GM15510 (cell line): ENCODE measurements around the gene TAF11L10.
"Not testable (repeated sequence)": the region's sequence is repeated elsewhere in the genome, so short reads cannot be mapped to it uniquely, and the experiment has no call there.

Source experiments
- POLR2A ChIP-seq: IDR thresholded peaks from 3 replicates; pipeline ENCODE4 v1.6.1; 2011; ENCODE audit warnings: borderline replicate concordance; ENCODE audit not compliant: insufficient read length; ENCODE audit errors: extremely low read depth

Gene TAF11L10

DNA sequence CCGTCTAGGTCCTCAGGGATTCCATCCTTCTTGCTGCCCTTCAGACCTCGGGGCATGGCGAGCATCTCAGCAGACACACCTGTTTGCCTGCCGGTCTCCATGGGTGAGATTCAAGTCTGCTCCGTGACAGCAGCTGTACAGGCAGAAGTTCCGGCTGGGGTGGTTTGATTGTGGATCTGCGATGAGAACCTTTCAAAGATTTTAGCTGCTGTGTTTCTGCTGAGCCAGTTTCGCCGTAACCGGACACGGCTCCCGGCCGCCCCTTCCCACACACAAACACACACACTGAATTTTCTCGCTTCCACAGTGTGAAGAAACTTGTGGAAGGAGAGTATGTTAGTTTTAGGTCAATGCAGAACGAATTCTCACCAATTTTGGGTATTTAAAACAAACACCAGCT is at the start of gene TAF11L10:
Gene TAF11L10, minus strand, starts transcription at position 101 of the 400 bp plus-strand sequence.
- TF ChIP-seq POLR2A = not testable (repeated sequence)

DNA sequence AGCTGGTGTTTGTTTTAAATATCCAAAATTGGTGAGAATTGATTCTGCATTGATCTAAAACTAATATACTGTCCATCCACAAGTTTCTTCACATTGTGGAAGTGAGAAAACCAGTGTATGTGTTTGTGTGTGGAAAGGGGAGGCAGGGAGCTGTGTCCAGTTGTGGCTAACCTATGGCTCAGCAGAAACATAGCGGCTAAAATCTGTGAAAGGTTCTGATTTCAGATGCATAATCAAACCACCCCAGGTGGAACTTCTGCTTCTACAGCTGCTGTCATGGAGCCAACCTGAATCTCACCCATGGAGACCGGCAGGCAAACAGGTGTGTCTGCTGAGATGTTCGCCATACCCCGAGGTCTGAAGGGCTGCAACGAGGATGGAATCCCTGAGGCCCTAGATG is 36.5 kb upstream of the TAF11L10 start, which contains the start of gene TAF11L14:
Gene TAF11L14, plus strand, starts transcription at position 301 of the 400 bp plus-strand sequence.
- TF ChIP-seq POLR2A = no peak

- not testable (repeated sequence) for TF ChIP-seq POLR2A
Observed at GRCh38 chr5:17631788-17632187, 34.2 kb upstream of the TAF11L10 start, which contains the start of gene TAF11L13. TAF11L13 (plus strand) TSS chr5:17632088.

GRCh38 chr5:17625686-17626085 is 28.1 kb upstream of the TAF11L10 start:
- no peak for TF ChIP-seq POLR2A

DNA sequence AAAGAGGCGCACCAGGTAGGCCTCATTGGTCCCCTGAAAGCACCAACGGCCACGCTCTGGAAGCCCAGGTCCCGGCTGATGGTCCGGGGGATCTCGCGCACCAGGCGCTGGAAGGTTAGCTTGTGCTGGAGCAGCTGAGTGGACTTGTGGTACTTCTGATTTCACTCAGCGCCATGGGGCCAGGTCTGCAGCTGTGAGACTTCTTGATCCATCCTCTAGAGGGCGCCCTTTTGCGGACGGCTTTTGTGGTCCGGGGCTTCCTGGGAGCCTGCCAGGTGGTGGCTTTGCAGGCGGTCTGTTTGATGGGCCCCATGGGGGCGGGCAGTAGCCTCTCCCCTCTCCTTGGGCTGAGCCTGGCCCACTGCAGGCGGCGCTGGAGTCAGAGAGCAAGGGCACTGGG is 23.0 kb upstream of the TAF11L10 start:
- TF ChIP-seq POLR2A = no peak

GRCh38 chr5:17619354-17619753 is 21.7 kb upstream of the TAF11L10 start:
- no peak for TF ChIP-seq POLR2A

DNA sequence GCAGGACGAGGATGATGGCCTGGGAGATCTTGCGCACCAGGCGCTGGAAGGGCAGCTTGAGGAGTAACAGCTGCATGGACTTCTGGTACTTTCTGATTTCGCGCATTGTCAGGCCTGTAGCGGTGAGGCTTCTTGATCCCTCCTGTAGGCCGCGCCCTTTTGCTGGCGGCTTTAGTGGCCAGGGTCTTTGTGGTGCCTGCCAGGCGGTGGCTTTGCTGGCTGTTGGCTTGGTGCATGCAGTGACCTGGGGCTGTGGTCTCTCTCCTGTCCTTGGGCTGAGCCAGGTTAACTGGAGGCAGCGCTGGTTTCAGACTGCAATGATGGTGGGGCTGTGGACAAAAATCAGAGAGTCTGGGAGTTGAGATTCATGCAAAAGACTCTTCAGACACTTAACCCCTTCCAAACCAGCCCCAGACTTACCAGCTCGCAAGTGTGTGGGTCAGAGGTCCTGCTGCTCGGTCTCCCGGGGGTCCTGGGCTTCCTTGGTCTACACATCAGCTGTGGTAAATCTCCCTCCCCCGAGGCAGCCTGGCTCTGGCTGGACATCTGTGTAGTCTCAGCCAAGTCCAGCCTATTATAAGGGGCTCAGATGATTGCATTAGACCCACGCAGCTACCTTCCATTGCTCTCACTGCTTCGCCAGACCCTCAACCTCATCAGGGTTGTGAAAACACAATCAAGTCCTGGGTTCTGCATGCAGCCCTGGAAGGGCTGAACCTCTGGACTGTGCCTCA is 17.4 kb upstream of the TAF11L10 start:
- TF ChIP-seq POLR2A = no peak

DNA sequence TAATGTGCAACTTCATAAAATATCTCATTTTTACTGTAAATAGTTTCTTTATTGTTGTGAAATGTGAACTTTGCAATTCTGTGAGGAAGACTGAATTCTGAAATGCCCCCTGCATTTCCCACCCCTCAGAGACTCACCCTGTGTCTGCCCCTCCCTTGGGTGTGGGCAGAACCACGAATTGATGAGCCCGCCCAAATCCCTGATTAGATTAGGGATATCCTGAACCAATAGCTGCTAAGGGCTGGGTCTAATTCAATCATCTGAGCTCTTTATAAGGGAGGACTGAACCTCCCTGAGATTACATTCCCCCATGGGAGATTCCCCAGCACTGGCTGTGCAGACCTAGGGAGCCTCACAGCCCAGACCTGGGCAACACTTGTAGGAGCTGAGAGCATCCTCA is 12.5 kb upstream of the TAF11L10 start, which contains the start of gene TAF11L12:
Gene TAF11L12, plus strand, starts transcription at position 301 of the 400 bp plus-strand sequence.
- TF ChIP-seq POLR2A = not testable (repeated sequence)

- TF ChIP-seq POLR2A = no peak
Observed at GRCh38 chr5:17604951-17605350, 7.3 kb upstream of the TAF11L10 start.

GRCh38 chr5:17603880-17604279 is 6.3 kb upstream of the TAF11L10 start, which contains the start of gene TAF11L11:
TAF11L11 (plus strand) TSS chr5:17604183.
- TF ChIP-seq POLR2A = not testable (repeated sequence)

- not testable (repeated sequence) for TF ChIP-seq POLR2A
Observed at GRCh38 chr5:17594255-17594654, 3.4 kb downstream of the TAF11L10 start, which contains the start of gene TAF11L9. TAF11L9 (minus strand) TSS chr5:17594394.

DNA sequence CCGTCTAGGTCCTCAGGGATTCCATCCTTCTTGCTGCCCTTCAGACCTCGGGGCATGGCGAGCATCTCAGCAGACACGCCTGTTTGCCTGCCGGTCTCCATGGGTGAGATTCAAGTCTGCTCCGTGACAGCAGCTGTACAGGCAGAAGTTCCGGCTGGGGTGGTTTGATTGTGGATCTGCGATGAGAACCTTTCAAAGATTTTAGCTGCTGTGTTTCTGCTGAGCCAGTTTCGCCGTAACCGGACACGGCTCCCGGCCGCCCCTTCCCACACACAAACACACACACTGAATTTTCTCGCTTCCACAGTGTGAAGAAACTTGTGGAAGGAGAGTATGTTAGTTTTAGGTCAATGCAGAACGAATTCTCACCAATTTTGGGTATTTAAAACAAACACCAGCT is 6.8 kb downstream of the TAF11L10 start, which contains the start of gene TAF11L8:
Gene TAF11L8, minus strand, starts transcription at position 101 of the 400 bp plus-strand sequence.
- TF ChIP-seq POLR2A = not testable (repeated sequence)

DNA sequence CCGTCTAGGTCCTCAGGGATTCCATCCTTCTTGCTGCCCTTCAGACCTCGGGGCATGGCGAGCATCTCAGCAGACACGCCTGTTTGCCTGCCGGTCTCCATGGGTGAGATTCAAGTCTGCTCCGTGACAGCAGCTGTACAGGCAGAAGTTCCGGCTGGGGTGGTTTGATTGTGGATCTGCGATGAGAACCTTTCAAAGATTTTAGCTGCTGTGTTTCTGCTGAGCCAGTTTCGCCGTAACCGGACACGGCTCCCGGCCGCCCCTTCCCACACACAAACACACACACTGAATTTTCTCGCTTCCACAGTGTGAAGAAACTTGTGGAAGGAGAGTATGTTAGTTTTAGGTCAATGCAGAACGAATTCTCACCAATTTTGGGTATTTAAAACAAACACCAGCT is 12.0 kb downstream of the TAF11L10 start, which contains the start of gene TAF11L7:
Gene TAF11L7, minus strand, starts transcription at position 101 of the 400 bp plus-strand sequence.
- not testable (repeated sequence) for TF ChIP-seq POLR2A
